Muscle of arm (tissue), 12 donors: Measurements from ENCODE around the gene PTPRR. TPM values are rescaled to one million over a fixed set of nuclear protein-coding genes. Genes with fewer than 3 reads are reported as not detected.
A peak's percentile ranks its signal among the peaks of the same experiment; 100 is the strongest.
"Not testable (repeated sequence)": the region's sequence is repeated elsewhere in the genome, so short reads cannot be mapped to it uniquely, and the experiment has no call there.

Experiments used
- DNase-seq: peaks from one replicate; pipeline ENCODE4 v3.0.0-alpha.2; 2013
- polyA plus RNA-seq, 12 donors: library from polyadenylated mRNA; unstranded; fragments of 120-200 nt; gene quantifications; one replicate each; pipeline ENCODE4 v1.2.1, GENCODE V29; 2013; ENCODE audit not compliant: insufficient read length in 12 of 12

PTPRR gene
- polyA plus RNA-seq, 12 donors = 0.88 to 2.4 (median 1.7) TPM; not detected in 2

GRCh38 chr12:70747445-70748260, 172.9 kb downstream of the PTPRR start:
- no peak for DNase-seq

GRCh38 chr12:70745048-70745447, 175.5 kb downstream of the PTPRR start:
- no peak for DNase-seq

GRCh38 chr12:70744178-70744577, 176.4 kb downstream of the PTPRR start:
- no peak for DNase-seq

GRCh38 chr12:70741256-70741655, 179.3 kb downstream of the PTPRR start:
- no peak for DNase-seq

- DNase-seq = no peak
Observed at GRCh38 chr12:70739756-70740155, 180.8 kb downstream of the PTPRR start.

- DNase-seq = no peak
Observed at GRCh38 chr12:70736351-70737133, 184.0 kb downstream of the PTPRR start.

GRCh38 chr12:70735197-70735596, 185.3 kb downstream of the PTPRR start:
- DNase-seq = not testable (repeated sequence)

GRCh38 chr12:70733385-70733784, 187.2 kb downstream of the PTPRR start:
- peak; percentile 73 for DNase-seq

- no peak for DNase-seq
Observed at GRCh38 chr12:70732287-70732686, 188.3 kb downstream of the PTPRR start.

GRCh38 chr12:70730675-70731180, 189.8 kb downstream of the PTPRR start:
- DNase-seq = no peak

- no peak for DNase-seq
Observed at GRCh38 chr12:70724444-70724843, 196.1 kb downstream of the PTPRR start.

- no peak for DNase-seq
Observed at GRCh38 chr12:70722584-70723343, 197.8 kb downstream of the PTPRR start.

GRCh38 chr12:70721656-70722357, 198.7 kb downstream of the PTPRR start:
- DNase-seq = no peak

- no peak for DNase-seq
Observed at GRCh38 chr12:70721216-70721615, 199.3 kb downstream of the PTPRR start.

GRCh38 chr12:70719672-70720420, 200.7 kb downstream of the PTPRR start:
- peak; percentile 66 for DNase-seq

- DNase-seq = no peak
Observed at GRCh38 chr12:70719071-70719470, 201.5 kb downstream of the PTPRR start.

- no peak for DNase-seq
Observed at GRCh38 chr12:70711831-70712230, 208.7 kb downstream of the PTPRR start.

- DNase-seq = no peak
Observed at GRCh38 chr12:70709022-70709421, 211.5 kb downstream of the PTPRR start.

- DNase-seq = no peak
Observed at GRCh38 chr12:70706611-70707010, 213.9 kb downstream of the PTPRR start.

- DNase-seq = no peak
Observed at GRCh38 chr12:70698345-70698744, 222.2 kb downstream of the PTPRR start.
